HG03095 (cell line): ENCODE results near the gene CROCC2.

Source experiments
- ATAC-seq: cut with Tn5 transposase; IDR thresholded peaks from one replicate; pipeline ENCODE4 v1.9.1; 2021; ENCODE audit warnings: moderate library complexity; ENCODE audit not compliant: unreplicated experiment

Gene CROCC2

DNA sequence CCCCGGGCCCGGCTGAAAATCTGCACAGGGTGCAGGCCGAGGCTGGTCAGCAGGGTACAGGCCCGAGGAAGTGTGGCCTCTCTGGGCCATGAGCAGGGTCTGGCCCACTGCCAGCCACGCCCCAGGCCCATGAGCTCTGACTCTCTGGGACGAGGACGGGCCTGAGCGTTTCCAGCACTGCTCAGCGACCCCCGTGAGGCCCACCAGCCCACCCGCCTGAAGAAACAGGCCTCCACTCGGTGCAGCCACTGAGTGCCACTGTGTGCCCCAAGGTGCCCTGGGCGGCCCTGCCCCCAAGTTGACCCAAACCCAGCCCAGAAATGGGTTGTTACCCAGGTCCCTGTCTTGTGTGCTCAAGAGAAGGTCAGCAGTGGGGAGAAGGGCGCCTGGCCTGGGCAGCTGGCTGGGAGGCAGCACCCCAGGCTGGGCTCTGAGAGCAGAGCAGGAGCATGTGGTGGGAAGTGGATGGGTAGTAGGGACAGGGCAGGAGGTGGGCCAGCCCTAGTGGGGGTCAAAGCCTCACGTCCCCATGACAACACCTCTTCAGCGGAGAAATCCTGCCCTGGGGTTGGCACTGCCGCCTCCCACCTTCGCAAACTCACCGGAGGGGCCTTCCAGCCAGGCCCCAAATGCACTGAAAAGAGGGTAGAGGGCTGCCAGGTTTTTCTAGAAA is 90.2 kb downstream of the CROCC2 start:
- no peak for ATAC-seq

DNA sequence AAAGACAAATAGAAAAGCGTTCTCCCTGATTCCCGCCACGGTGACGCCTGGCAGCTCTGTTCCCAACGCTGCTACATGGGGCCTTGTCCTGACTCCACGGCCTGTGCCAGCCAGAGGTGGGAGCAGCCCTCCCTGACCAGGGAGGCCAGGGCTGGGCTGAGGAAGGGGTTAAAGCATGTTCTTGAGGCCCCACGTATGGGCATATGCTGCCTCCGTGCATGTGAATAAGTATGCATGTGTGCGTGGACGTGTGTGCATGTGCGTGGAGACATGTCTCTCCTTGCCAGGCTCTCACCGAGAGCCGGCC is 90.7 kb downstream of the CROCC2 start:
- no peak for ATAC-seq

DNA sequence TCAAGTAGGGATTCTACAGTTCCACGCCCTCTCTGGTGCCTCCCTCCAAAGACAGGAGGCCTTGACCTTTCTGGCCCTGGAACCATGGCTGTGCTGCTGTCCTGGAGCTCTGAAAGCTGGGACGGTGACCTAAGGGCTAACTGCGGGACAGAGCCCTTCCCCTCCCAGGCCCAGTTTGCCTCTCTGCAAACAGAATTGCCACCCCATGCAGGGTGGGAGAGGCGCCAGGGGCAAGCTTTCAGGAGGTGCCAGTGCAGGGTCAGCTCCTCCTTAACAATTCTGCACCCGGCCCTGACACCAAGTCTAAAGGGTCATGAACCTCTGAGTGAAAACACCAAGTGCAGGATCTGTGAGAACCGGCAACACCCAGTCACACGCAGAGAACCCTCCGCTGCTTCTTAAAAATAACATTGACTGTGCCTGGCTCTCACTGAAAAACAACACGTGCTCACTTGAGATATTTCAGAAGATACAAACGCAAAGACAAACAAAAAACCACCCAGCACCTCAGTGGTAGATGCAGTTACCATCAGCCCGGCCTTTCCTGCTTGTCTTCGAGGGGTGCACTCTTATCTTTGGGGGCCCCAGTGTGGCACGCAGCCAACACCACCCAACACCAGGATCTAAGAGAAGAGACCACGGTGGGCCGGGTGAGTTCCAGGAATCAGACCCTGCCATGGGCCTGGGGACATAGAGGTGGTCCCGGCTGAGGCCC is 91.2 kb downstream of the CROCC2 start:
- no peak for ATAC-seq

DNA sequence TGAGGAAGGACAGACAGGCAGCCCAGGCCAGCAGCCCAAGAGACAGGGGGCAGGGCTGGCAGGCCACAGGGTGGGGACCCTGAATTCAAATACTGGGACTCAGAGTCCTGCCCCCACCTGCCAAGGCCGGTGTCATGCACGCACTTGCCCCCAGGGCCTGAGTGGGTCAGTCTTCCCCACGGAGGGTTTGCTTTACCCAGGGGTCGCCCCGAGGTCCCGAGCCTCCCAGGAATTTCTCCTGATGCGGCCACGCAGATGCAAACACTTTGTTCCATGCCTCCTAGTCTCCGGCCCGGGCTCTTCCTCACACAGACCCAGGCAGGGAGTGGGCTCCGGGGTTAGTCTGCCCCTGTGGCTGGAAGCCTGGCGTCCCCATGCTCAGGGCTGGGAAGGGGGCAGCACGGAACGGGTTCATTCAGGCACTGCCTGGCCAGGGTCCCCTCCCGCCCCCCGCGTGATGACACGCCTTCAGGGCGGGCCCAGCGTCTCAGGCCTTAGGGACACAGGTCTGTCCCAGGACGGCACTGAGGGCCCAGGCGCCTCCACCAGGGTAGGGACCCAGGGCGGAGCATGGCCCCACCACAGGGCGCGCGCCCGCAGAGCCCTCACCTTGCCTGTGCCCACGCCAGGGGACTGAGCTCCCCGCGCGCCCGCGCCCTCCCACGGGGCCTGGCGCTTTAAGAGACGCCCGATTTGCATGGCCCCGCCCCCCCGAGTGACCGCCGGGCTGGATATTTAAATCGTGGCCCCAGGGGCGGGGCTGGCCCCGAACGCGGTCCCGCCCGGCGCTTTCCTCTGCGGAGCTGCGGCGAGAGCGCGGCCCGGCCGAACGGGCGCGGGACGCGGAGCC is 91.9 kb downstream of the CROCC2 start, which contains the start of gene SNED1:
Gene SNED1, plus strand, starts transcription at position 763 of the 850 bp plus-strand sequence. CDS start 220 bp downstream, outside the sequence.
- ATAC-seq, result no peak

DNA sequence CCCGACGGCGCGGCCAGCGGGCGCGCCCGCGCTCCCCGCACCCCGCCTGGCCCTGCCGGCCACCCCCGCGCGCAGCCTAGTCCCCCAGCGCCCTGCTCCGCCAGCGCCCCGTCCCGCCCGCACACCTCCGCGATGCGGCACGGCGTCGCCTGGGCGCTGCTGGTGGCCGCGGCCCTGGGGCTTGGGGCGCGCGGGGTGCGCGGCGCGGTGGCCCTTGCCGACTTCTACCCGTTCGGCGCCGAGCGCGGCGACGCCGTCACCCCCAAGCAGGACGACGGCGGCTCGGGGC is 92.5 kb downstream of the CROCC2 start:
- no peak for ATAC-seq

DNA sequence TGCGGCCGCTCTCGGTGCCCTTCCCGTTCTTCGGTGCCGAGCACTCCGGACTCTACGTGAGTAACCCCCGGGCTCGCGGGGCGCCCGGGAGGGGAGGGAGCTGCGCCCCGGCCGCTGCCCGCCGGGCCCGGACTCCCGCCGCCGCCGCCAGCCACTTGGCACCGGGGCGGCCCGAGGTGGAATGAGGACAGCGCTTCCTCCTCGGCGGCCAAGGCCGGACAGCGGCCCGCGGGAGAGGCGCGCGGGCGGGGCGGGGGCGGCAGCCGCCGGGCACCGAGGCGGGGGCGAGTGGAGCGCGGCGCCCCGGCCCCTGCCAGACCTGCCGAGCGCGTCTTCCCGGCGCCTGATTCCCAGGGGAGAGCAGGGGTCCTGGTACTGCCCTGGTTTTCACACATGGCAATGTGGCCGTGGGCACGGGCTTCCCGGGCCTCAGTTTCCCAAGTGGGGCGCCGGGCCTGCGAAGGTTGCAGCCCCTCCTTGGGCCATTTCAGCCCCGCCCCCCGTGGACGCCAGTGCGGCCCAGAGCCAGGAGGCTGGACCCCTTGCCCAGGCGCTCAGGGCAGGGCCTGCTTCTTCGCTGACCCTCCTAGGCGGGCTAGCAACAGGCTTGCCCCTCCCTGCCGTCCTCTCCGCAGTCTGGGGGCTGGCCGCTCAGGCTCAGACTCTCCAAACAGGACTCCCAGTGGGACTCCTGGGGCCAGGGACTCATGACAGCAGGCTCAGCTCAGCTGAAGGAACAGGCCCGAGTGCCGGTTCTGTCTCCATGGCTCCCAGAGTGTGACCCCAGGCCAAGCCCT is 93.1 kb downstream of the CROCC2 start:
- no peak for ATAC-seq

DNA sequence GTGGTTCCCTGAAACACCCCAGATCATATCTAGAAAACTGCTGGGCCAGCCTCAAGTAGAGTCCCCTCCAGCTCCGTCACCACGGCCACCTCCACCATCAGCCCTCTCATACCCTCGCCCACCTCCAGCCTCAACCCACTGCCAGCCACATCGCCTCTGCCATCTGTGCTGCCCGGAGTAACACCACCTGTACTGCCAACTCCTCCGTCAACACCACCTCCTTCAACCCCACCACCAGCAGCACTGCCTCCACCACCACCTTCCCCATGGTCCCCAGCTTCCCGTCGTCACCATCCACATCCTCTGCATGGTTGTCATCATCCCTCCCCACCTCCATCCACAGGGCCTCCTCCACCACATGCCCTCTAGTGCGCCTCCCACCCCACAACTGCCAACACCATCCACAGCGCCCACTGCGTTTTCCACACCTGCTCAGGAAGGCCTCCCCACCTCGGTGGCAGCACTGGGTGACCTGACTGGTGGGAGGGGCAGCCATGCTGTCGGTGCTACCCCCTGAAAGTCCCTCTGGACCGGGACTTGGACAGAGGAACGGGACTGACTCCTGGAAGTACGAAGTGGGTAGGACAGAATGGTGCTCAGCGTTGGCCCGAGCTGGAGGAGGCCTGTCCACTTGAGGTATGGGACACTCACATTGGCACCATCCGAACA is 93.9 kb downstream of the CROCC2 start:
- ATAC-seq, result no peak

DNA sequence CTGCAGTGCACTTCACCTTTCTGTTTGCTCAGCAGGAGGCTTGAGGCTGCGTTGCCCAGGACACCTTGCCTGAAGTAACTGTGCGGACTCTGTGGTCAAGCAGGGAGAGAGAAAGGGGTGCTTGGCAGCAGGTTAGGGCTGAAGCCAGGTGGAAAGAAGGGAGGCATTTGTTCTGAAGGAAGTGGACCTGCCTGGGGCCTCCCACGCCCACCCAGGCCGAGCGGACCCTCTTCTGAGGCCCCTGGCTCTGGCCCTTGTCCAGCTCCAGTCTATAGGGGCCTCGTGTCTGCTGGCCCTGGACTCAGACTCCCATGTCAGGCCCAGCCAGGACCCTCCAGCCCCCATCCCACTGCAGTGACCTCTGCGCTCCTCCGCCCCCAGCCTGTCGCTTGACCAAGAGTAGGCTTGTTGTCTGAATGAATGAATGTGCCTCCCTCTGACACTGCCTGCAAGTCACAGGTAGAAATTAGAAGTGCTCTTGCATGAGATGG is 94.7 kb downstream of the CROCC2 start:
- ATAC-seq, result no peak

DNA sequence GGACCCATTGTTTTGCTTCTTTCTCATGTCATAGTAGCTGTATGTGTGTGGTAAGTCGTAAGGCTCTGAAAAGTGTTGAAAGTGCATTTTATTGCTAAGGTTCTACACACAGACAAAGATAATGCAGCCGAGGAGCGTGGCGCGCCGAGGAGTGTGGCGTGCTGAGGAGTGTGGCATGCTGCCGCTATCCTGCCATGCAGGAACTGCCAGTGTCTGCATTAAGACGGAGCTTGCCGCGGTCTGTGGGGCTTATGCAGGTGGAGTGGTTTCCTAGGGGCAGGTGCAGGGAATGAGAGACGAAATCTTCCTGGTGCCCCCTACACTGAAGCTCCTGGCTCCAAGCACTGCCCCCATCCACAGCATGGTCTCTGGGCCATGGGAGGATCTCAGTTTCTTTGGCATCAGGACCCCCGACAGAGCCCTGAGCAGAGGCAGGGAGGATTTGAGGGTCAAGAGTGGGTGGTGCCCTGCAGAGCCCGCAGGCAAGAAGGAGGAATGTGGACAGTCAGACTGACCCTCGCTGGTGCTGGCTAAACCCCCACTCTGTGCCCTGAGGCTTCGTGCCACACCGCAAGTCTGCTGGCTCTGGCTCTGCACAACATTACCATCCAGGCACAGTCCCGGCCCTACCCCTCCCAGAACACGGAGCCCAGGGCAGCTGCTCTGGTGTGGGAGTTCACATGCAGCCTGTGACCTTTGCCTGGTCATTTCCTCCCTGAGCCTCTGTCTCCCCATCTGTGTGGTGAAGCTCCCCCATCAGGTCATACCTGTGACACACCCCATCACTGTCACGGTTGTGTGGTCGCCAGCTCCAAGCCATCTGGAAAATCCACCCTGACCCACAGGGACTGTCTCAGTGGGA is 95.5 kb downstream of the CROCC2 start:
- ATAC-seq, result no peak

DNA sequence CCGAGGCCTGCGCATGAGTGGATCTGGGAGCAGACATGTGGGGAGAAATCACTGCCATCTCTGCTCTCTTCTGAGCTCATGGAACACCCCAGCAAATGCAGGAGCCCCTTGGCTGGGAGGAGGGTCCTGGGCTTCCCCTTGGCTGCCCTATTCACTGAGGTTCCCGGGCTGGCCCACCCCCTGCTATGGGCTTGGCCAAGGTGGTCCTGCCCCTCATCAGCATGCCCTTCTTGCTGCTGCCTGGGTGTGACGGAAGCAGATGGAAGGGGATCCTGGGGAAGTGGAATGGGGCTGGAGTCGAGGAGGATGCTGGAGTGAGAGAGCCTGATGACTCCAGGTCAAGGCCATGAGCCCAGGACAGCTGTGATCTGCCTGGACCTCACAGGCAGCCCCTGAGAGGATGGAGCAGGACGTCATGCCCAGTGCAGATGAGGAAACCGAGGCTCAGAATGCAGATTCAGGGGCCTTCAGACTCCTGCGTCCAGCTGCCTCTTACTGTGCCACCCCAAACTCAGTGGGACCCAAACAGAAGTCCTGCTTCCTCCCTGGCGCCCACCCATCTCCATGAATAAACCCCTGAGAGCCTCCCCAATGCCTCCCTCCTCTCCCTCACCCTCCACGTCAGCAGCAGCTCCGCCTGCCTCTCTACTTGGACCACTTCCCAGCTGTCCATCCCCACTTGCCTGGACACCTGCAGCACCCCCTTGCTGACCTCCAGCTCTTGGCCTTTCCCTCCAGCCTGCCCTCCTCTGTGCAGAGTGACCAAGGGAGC is 96.3 kb downstream of the CROCC2 start:
- ATAC-seq, result no peak

DNA sequence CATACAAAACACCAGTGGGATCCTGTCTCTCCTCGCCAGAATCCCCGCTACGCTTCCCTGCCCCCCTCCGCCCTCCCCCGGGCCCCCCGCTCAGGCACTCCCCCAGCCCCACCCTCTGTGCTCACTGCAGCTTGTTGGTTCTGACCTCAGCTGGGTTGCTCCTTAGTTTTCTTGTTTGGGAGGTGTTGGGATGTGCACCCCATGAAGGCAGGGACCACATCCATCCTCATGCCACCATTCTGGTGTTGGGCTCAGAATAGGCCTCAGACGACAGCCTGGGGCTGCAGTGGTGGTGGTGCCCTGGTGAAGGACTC is 96.9 kb downstream of the CROCC2 start:
- ATAC-seq, result no peak

DNA sequence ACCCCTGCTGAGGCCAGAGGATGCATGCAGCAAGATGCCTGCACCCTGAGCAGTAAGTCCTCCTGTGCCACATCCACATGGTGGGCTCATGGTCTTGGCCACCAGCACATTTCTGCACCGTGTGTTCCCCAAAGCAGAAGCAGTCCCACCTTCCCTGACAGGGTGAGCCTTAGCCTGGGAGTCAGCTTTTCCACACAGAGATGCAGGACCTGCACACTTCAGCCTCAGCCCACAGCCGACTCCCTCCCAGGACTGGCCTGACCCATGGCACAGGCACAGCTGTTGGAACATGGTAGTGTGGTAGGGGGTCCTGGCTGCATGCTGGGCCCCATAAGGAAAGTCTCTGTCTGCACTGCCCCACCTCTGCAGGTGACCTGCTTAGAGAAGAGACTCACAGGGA is 97.2 kb downstream of the CROCC2 start:
- no peak for ATAC-seq

DNA sequence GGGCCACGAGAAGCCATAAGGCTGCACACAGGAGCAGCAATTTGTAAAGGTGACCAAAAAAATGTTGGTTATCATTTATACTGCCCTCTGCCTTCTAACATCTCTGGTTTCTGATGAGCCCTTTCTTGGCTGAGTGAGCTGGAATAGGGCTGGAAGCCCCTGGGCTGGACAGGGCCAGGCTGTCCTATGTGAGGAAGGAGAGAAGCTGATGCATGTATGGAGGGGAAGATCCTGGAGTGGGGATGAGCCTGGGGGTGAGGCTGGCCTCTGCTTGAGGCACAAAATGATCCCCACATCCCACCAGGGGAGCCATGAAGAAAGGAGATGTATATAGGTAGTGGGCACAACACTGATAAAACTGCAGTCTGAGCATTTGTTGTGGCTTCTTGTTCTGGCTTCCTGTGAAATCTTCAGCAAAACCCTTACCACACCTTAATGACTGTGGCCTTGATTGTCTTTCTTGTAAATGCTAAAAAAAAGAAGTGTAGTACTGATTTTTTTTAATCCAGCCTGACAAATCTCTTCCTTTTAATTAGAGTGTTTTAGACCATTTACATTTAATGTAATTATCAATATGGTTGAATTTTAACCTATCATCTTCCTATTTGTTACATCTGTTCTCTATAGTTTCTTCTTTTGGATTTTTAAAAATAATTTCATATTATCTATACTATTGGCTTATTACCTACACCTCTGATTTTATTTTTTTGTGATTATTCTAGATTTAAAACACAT is 97.9 kb downstream of the CROCC2 start:
- no peak for ATAC-seq

DNA sequence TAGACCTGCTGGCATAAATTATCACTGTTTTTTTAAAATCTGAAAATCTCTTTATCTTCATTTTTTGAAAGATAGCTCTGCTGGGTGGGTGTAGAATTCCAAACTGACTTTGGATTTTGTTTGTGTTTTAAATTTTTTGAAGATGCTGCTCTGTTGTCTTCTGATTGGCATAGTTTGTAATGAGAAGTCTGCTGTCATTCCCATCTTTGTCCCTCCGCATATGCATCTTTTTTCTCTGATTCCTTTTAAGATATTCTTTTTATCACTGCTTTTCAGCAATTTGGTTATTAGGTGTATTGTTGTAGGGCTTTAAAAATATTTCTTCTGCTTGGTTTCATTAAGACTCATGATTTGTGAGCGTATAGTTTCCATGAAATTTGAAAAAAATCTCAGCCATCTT is 99.4 kb downstream of the CROCC2 start:
- no peak for ATAC-seq

DNA sequence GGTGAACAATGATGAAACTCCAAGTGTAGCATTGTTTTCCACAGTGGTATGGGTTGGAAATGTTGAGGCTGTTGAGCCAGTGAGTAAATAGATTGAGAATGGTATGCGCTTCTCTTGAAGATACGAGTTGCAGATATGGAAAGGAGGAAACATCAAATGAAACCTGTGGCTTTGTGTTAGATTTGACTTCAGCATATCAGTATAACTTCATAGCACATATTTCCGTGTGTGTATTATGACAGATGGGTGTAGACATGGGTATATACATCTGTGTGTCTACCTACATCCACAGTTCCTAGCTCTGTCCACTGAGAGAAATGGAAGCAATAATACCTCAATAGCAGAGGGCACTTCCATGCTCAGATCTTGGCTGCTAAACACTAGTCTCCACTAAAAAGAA is 100.3 kb downstream of the CROCC2 start:
- no peak for ATAC-seq

DNA sequence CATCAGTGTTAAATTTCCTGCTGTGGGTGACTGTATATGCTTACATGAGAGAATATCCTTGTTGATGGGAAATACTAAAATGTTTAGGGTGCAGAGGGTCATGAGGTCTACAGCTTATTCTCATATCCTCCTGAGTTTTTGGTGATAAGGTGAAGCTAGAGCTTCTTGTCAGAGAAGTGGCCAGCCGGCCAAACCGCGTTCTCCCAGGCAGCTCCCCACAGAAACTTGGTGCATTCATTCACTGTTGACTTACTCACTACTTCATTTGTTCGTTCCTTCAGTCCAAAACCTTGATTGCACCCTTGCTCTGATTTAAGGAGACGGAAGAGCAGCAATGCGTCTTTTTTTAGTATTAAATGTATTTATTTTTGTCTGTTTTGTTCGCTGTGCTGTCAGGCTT is 101.0 kb downstream of the CROCC2 start:
- no peak for ATAC-seq

DNA sequence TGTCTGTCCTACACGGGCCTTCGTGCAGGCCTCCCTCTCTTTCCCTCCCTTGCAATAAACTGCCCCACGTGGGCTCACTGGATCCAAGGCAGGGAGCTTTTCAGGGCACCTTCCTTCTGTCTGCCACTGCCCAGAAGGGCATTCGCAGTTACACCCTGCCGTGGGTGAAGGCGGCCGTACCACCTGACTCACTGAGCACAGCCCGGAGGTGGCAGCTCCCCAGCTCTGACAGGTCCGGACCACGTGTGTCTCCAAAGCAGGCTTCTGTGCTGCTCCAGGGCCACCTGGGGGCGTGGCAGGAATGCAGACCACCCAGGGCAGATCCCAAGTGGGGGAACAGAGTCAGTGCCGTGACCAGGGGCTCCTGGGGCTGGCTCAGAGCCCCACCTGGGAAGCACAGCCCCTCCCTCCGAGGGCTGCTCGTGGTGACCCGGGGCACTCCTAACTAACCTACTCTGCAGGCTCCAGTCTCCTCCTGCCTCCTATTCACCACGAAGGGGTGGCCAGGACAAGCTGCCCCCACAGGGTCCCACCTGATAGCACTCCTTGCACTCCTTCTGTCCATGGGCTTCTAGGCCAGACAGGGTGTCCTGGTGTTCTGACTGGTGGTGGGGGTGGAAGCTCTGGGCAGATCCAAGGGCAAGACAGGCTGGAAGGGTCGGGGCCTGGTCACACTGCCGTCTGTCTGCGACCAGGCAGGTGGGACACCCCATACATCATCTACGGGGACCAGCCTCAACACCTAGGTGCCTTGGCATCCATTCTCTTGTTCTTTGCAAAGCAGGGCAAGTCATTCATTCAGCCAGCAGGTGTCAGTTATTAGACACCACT is 102.0 kb downstream of the CROCC2 start:
- ATAC-seq, result no peak

DNA sequence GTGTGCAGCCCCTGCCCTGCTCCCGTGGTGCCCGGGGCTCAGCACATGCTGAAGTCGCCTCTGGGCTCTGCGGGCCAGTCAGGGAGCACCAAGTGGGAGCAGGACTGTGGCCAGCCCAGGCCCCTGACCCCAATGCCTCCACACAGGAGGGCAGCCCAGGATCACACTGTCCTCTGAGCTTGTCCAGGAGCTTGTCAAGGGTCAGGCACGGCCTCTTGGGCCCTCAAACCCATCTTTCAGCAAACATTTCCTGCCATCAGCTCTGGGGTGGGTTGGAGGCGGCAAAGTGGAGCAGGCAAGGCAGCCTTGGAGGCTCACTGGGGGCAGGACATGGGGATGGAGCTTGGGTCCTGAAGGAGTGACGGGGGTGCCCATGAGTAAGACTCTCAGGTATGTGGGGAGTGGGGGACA is 102.6 kb downstream of the CROCC2 start:
- ATAC-seq, result no peak
